IMR-90 (cell line): ENCODE measurements around the gene NRG4. TPM values are rescaled to one million over a fixed set of nuclear protein-coding genes. Genes with fewer than 3 reads are reported as not detected.

Source experiments
- ATAC-seq: fragments of 200-7000 bp; cut with Tn5 transposase; 2 replicates; pipeline ENCODE4 v1.9.1; 2020; ENCODE audit warnings: low read depth, mild to moderate bottlenecking, moderate library complexity
- BruUV-seq: library from RNA; stranded (reverse); fragments of 400-500 nt; replicated peaks from 2 replicates; lab custom pipeline; 2021; lab: Mats Ljungman, UMichigan
- CTCF ChIA-PET: fragments of 300-600 bp; formaldehyde crosslinking; extraction: SDS; loops from one replicate; lab custom pipeline; 2021; ENCODE audit warnings: antibody characterized with exemption; lab: Yijun Ruan, JAX
- POLR2A ChIA-PET: fragments of 300-600 bp; sonication (Branson Sonifier 250); formaldehyde crosslinking; loops from one replicate; lab custom pipeline; 2022; ENCODE audit warnings: antibody characterized with exemption; ENCODE audit not compliant: unreplicated experiment; lab: Charles Lee
- DNase-seq: peaks from one replicate; pipeline ENCODE4 v3.0.0; 2013
- H2AFZ ChIP-seq: replicated peaks from 2 replicates; pipeline ENCODE3; 2013; ENCODE audit warnings: low read length, mild to moderate bottlenecking; ENCODE audit not compliant: poor library complexity
- H2AK5ac ChIP-seq: 2 replicates; pipeline ENCODE4 v1.6.1; 2013; ENCODE audit warnings: low read depth, low read length, inconsistent platforms
- H2AK9ac ChIP-seq: replicated peaks from 2 replicates; pipeline ENCODE3; 2013; ENCODE audit warnings: mild to moderate bottlenecking, low read depth, low read length, moderate library complexity; ENCODE audit not compliant: poor library complexity
- H2BK120ac ChIP-seq: 2 replicates; pipeline ENCODE4 v1.6.1; 2013; ENCODE audit warnings: low read depth, low read length, inconsistent platforms
- H2BK15ac ChIP-seq: 3 replicates; pipeline ENCODE4 v1.6.1; 2013; ENCODE audit warnings: low read depth, low read length, inconsistent platforms
- H2BK20ac ChIP-seq: 2 replicates; pipeline ENCODE4 v1.6.1; 2013; ENCODE audit warnings: low read depth, mild to moderate bottlenecking, inconsistent platforms, low read length, moderate library complexity
- H2BK5ac ChIP-seq: 2 replicates; pipeline ENCODE4 v1.6.1; 2013; ENCODE audit warnings: mild to moderate bottlenecking, low read depth, low read length, inconsistent platforms; ENCODE audit not compliant: poor library complexity, severe bottlenecking
- H3K14ac ChIP-seq: replicated peaks from 2 replicates; pipeline ENCODE4 v1.6.1; 2013; ENCODE audit warnings: low read depth, low read length, inconsistent platforms
- H3K18ac ChIP-seq: 2 replicates; pipeline ENCODE4 v1.6.1; 2013; ENCODE audit warnings: low read depth, low read length, control low read depth
- H3K23ac ChIP-seq: 2 replicates; pipeline ENCODE4 v1.6.1; 2013; ENCODE audit warnings: low read depth, low read length, inconsistent platforms
- H3K27ac ChIP-seq: 2 replicates; pipeline ENCODE4 v1.5.1; 2013; ENCODE audit warnings: mild to moderate bottlenecking, control low read depth, low read length; ENCODE audit not compliant: insufficient read depth
- H3K27me3 ChIP-seq: 2 replicates; pipeline ENCODE4 v1.6.1; 2013; ENCODE audit warnings: low read length; ENCODE audit not compliant: control insufficient read depth, insufficient read depth
- H3K36me3 ChIP-seq: 2 replicates; pipeline ENCODE4 v1.6.1; 2013; ENCODE audit warnings: low read length, mixed read lengths; ENCODE audit not compliant: control insufficient read depth, insufficient read depth
- H3K4ac ChIP-seq: 2 replicates; pipeline ENCODE4 v1.6.1; 2013; ENCODE audit warnings: low read depth, low read length, inconsistent platforms
- H3K4me1 ChIP-seq: 2 replicates; pipeline ENCODE4 v1.6.1; 2013; ENCODE audit warnings: low read length, mixed read lengths; ENCODE audit not compliant: control insufficient read depth, insufficient read depth
- H3K4me2 ChIP-seq: 2 replicates; pipeline ENCODE4 v1.6.1; 2013; ENCODE audit warnings: low read depth, mild to moderate bottlenecking, control low read depth, low read length, moderate library complexity
- H3K4me3 ChIP-seq: 2 replicates; pipeline ENCODE4 v1.5.1; 2013; ENCODE audit warnings: low read depth, mild to moderate bottlenecking, control low read depth, low read length, moderate library complexity; ENCODE audit not compliant: insufficient read depth
- H3K56ac ChIP-seq: 2 replicates; pipeline ENCODE4 v1.6.1; 2013; ENCODE audit warnings: low read length, inconsistent platforms; ENCODE audit not compliant: insufficient read depth; ENCODE audit errors: extremely low read depth
- H3K79me1 ChIP-seq, 2 experiments: 2 replicates each; pipeline ENCODE4 v1.6.1; 2013; ENCODE audit warnings: low read length in 2 of 2, inconsistent platforms in 1 of 2, low read depth in 1 of 2
- H3K9ac ChIP-seq: 2 replicates; pipeline ENCODE4 v1.6.1; 2013; ENCODE audit warnings: low read depth, low read length, control low read depth
- H3K9me1 ChIP-seq: 2 replicates; pipeline ENCODE4 v1.6.1; 2013; ENCODE audit warnings: low read length, inconsistent platforms; ENCODE audit not compliant: insufficient read depth
- H3K9me3 ChIP-seq: 2 replicates; pipeline ENCODE4 v1.6.1; 2013; ENCODE audit warnings: low read length; ENCODE audit not compliant: control insufficient read depth, insufficient read depth
- H4K20me1 ChIP-seq: 2 replicates; pipeline ENCODE4 v1.6.1; 2013; ENCODE audit warnings: low read length, inconsistent platforms; ENCODE audit not compliant: insufficient read depth
- H4K5ac ChIP-seq: 2 replicates; pipeline ENCODE4 v1.6.1; 2013; ENCODE audit warnings: mild to moderate bottlenecking, low read depth, low read length, control low read depth
- H4K8ac ChIP-seq, 2 experiments: 2 replicates each; pipeline ENCODE4 v1.6.1; 2013; ENCODE audit warnings: low read depth in 2 of 2, low read length in 2 of 2, control low read depth in 1 of 2, inconsistent platforms in 1 of 2
- H4K91ac ChIP-seq: 2 replicates; pipeline ENCODE4 v1.6.1; 2013; ENCODE audit warnings: low read depth, low read length, inconsistent platforms; ENCODE audit not compliant: insufficient read depth
- FOS ChIP-seq: fragments of 150-350 bp; IDR thresholded peaks from 2 replicates; pipeline ENCODE4 v1.6.1; 2016; ENCODE audit warnings: low read depth, low read length
- MAFK ChIP-seq: IDR thresholded peaks from 2 replicates; pipeline ENCODE4 v1.6.1; 2012; ENCODE audit warnings: low read depth, low read length, improper control_type of control experiment
- MAZ ChIP-seq: IDR thresholded peaks from 2 replicates; pipeline ENCODE4 v1.6.1; 2012; ENCODE audit warnings: low read depth, mild to moderate bottlenecking, low read length, improper control_type of control experiment, moderate library complexity, borderline replicate concordance
- USF2 ChIP-seq: fragments of 150-350 bp; IDR thresholded peaks from 2 replicates; pipeline ENCODE4 v1.6.1; 2017; ENCODE audit warnings: mild to moderate bottlenecking, antibody characterized with exemption, low read length, low read depth
- WGBS, 2 experiments: methylation state at CpG; one replicate each; pipeline versions ENCODE4 v1.1.5 to v1.1.7; 2013; ENCODE audit warnings: missing lambda C conversion rate in 2 of 2; ENCODE audit not compliant: insufficient read length in 1 of 2; ENCODE audit errors: extremely low coverage in 2 of 2; 5-methylcytosine and 5-hydroxymethylcytosine counted together
- dilution Hi-C: fragments of 300-500 bp; cut with HindIII; formaldehyde crosslinking; loops from one replicate; pipeline ENCODE4 v1.14.3; 2018; ENCODE audit warnings: low sequenced_read_pairs; ENCODE audit not compliant: unreplicated experiment
- in situ Hi-C: fragments of 300-500 bp; cut with MboI; formaldehyde crosslinking; loops from 3 replicates; pipeline ENCODE4 v1.14.3; 2019; ENCODE audit warnings: low sequenced_read_pairs, inconsistent platforms, mixed read lengths
- intact Hi-C: fragments of 100-400 bp; cut with micrococcal nuclease; formaldehyde crosslinking; loops from 2 replicates; pipeline ENCODE4 v1.10.0; 2022
- polyA plus RNA-seq, 3 experiments: library from polyadenylated mRNA; depleted of rRNA; stranded (reverse); fragments of >200 nt; gene quantifications; 2 replicates each; pipeline ENCODE4 v1.2.3, GENCODE V29; 2012; ENCODE audit warnings: low replicate concordance in 1 of 3
- total RNA-seq: library from RNA; depleted of rRNA; stranded (reverse); fragments of >200 nt; gene quantifications from 2 replicates; pipeline ENCODE4 v1.2.3, GENCODE V29; 2012

The NRG4 gene
- total and polyA plus RNA-seq, 2 of the 4 experiments (the other 2 are of a cell fraction), result not detected

- ATAC-seq (no peak), DNase-seq (no peak)
- no peaks in the 10 kb centered on the region for H3K9me3 ChIP-seq
- TF ChIP-seq MAFK (peak; percentile 68), FOS (no peak), MAZ (no peak), USF2 (no peak)
- CTCF ChIA-PET, result no interaction called here
- no peak overlapping the region for H3K4ac ChIP-seq
- WGBS, 2 experiments, result no CpG with 5 or more reads among the region's 1 CpG
- no peak overlapping the region for H3K23ac ChIP-seq
- H4K8ac ChIP-seq, result no peak overlapping the region
- H2AK5ac ChIP-seq, result no peak overlapping the region
- no peaks in the 10 kb centered on the region for H3K36me3 ChIP-seq
- H3K9me1 ChIP-seq, result no peaks in the 10 kb centered on the region
- no peak overlapping the region for H3K9ac ChIP-seq
- no peak overlapping the region for H2BK15ac ChIP-seq
- dilution Hi-C loops (no loop called here), intact Hi-C loops (no loop called here), in situ Hi-C loops (no loop called here)
- no peak overlapping the region for H2BK5ac ChIP-seq
- no peaks in the 10 kb centered on the region for H4K20me1 ChIP-seq
- no peak overlapping the region for H2AK9ac ChIP-seq
- no peak overlapping the region for H3K14ac ChIP-seq
- no peak overlapping the region for H3K4me2 ChIP-seq
- no TSS peak for BruUV-seq
- no peak overlapping the region for H4K91ac ChIP-seq
- no peak overlapping the region for H3K27ac ChIP-seq
- H3K18ac ChIP-seq, result no peak overlapping the region
- no peak overlapping the region for H3K56ac ChIP-seq
- H3K79me1 ChIP-seq, result no peaks in the 10 kb centered on the region
- no peak overlapping the region for H3K4me3 ChIP-seq
- no peak overlapping the region for H2BK120ac ChIP-seq
- H2BK20ac ChIP-seq, result no peak overlapping the region
- H3K27me3 ChIP-seq, result peaks cover 11% of the 10 kb centered on the region
- no peak overlapping the region for H4K5ac ChIP-seq
- POLR2A ChIA-PET, result no interaction called here
- no peaks in the 10 kb centered on the region for H3K4me1 ChIP-seq
- H2AFZ ChIP-seq, result no peak overlapping the region
These were observed 19.8 kb upstream of the NRG4 start for GRCh38 chr15:76032046-76032445.
